HepG2 (cell line): ENCODE results near the gene SAPCD1. TPM values are rescaled to one million over a fixed set of nuclear protein-coding genes. Genes with fewer than 3 reads are reported as not detected.

Experiments used
- ARID2 ChIP-seq: sonication (generic); formaldehyde crosslinking; IDR thresholded peaks from 2 replicates; pipeline ENCODE4 v1.8.1; 2022; ENCODE audit warnings: mild to moderate bottlenecking, missing genetic modification reagents, borderline replicate concordance
- EEA1 ChIP-seq: sonication (generic); formaldehyde crosslinking; IDR thresholded peaks from 2 replicates; pipeline ENCODE4 v1.5.1; 2020; ENCODE audit warnings: mild to moderate bottlenecking, missing genetic modification reagents, borderline replicate concordance
- IRF1 ChIP-seq: sonication (generic); formaldehyde crosslinking; IDR thresholded peaks from 2 replicates; pipeline ENCODE4 v1.4.0; 2020; ENCODE audit warnings: low read depth, mild to moderate bottlenecking, missing genetic modification reagents
- JUNB ChIP-seq: sonication (generic); formaldehyde crosslinking; IDR thresholded peaks from 2 replicates; pipeline ENCODE4 v1.8.0; 2022; ENCODE audit warnings: missing genetic modification reagents, mild to moderate bottlenecking, borderline replicate concordance
- MIXL1 ChIP-seq: IDR thresholded peaks from 2 replicates; pipeline ENCODE4 v1.6.1; 2016
- NCOA5 ChIP-seq: sonication (generic); formaldehyde crosslinking; IDR thresholded peaks from 2 replicates; pipeline ENCODE4 v1.4.0; 2020; ENCODE audit warnings: missing genetic modification reagents
- NFE2L2 ChIP-seq: fragments of 150-350 bp; IDR thresholded peaks from 2 replicates; pipeline ENCODE4 v1.6.1; 2014; ENCODE audit warnings: low read length
- NONO ChIP-seq, 2 experiments: fragments of 450-650 bp in 1 of 2; sonication (generic) in 1 of 2; formaldehyde crosslinking in 1 of 2; IDR thresholded peaks in 1 of 2; conservative IDR thresholded peaks in 1 of 2; 2 replicates each; pipeline versions ENCODE4 v1.6.1 to v1.8.0; 2017 to 2022; ENCODE audit warnings: mild to moderate bottlenecking in 1 of 2, missing genetic modification reagents in 1 of 2, moderate library complexity in 1 of 2
- RBM22 ChIP-seq: fragments of 200-400 bp; formaldehyde crosslinking; optimal IDR thresholded peaks from 2 replicates; pipeline ENCODE3; 2017; ENCODE audit warnings: mild to moderate bottlenecking, low read length, moderate library complexity
- RXRA ChIP-seq: sonication (generic); formaldehyde crosslinking; IDR thresholded peaks from 2 replicates; pipeline ENCODE4 v1.5.1; 2020; ENCODE audit warnings: missing genetic modification reagents
- ZBTB40 ChIP-seq, 2 experiments: fragments of 450-650 bp in 1 of 2; sonication (generic) in 1 of 2; formaldehyde crosslinking in 1 of 2; IDR thresholded peaks; 2 replicates each; pipeline versions ENCODE4 v1.6.1 to v1.8.0; 2016 to 2022; ENCODE audit warnings: antibody characterized with exemption in 1 of 2, mild to moderate bottlenecking in 1 of 2, missing genetic modification reagents in 1 of 2
- ZBTB42 ChIP-seq: sonication (generic); formaldehyde crosslinking; IDR thresholded peaks from 2 replicates; pipeline ENCODE4 v1.5.0; 2020; ENCODE audit warnings: mild to moderate bottlenecking, missing genetic modification reagents
- ZBTB7B ChIP-seq: sonication (generic); formaldehyde crosslinking; IDR thresholded peaks from 2 replicates; pipeline ENCODE4 v1.4.0; 2020; ENCODE audit warnings: missing genetic modification reagents
- ZNF235 ChIP-seq: sonication (generic); formaldehyde crosslinking; IDR thresholded peaks from 2 replicates; pipeline ENCODE4 v1.8.1; 2023; ENCODE audit warnings: mild to moderate bottlenecking, missing genetic modification reagents, borderline replicate concordance
- ZNF780A ChIP-seq: sonication (generic); formaldehyde crosslinking; IDR thresholded peaks from 2 replicates; pipeline ENCODE4 v1.8.0; 2022; ENCODE audit warnings: mild to moderate bottlenecking, missing genetic modification reagents, moderate library complexity
- polyA plus RNA-seq, 8 experiments: library from polyadenylated mRNA; depleted of rRNA in 3 of 8; stranded (reverse) in 7 of 8; unstranded in 1 of 8; fragments of >200 nt; fragmentation: Illumina TruSeq in 4 of 8; extraction: Trizol in 4 of 8; gene quantifications; 2 replicates each; pipeline versions ENCODE4 v1.2.1 to v1.2.3, GENCODE V29; 2011 to 2016; ENCODE audit warnings: low read depth in 4 of 8, missing spikeins in 1 of 8, mixed read lengths in 1 of 8; ENCODE audit not compliant: insufficient read depth in 1 of 8
- total RNA-seq, 5 experiments: library from RNA; depleted of rRNA; stranded (reverse); fragments of >200 nt; fragmentation: Illumina TruSeq; extraction: Trizol; gene quantifications; 2 replicates each; pipeline ENCODE4 v1.2.3, GENCODE V29; 2016; ENCODE audit warnings: low read depth in 1 of 5
- TF ChIP-seq, protein P1 (sequence below): sonication (generic); formaldehyde crosslinking; IDR thresholded peaks from 2 replicates; pipeline ENCODE4 v1.5.1; 2020; ENCODE audit warnings: mild to moderate bottlenecking, missing genetic modification reagents, borderline replicate concordance

SAPCD1 gene
- total and polyA plus RNA-seq, 2 of the 13 experiments (the other 11 are each of a cell fraction or from before 2014, with no cell fraction given): 2.5 to 3.9 TPM

- TF ChIP-seq ZBTB40 (IDR thresholded peaks at IDR 0.05): no peak
- TF ChIP-seq ZBTB40 (CRISPR knock-in tag; IDR thresholded peaks at IDR 0.05): peak; percentile 67
- no peak for TF ChIP-seq IRF1 (CRISPR knock-in tag)
- TF ChIP-seq NONO (IDR thresholded peaks at IDR 0.05): no peak
- TF ChIP-seq NONO (CRISPR knock-in tag; conservative IDR thresholded peaks at IDR 0.05): peak; percentile 85
- TF ChIP-seq ZBTB7B (CRISPR knock-in tag): peak; percentile 55
- TF ChIP-seq MIXL1 (CRISPR knock-in tag): peak; percentile 38; the same call in 1 of the 2 replicates
- peak; percentile 16; the same call in 1 of the 2 replicates for TF ChIP-seq ARID2 (CRISPR knock-in tag)
- TF ChIP-seq RXRA (CRISPR knock-in tag): peak; percentile 48; the same call in 1 of the 2 replicates
- TF ChIP-seq, protein P1, sequence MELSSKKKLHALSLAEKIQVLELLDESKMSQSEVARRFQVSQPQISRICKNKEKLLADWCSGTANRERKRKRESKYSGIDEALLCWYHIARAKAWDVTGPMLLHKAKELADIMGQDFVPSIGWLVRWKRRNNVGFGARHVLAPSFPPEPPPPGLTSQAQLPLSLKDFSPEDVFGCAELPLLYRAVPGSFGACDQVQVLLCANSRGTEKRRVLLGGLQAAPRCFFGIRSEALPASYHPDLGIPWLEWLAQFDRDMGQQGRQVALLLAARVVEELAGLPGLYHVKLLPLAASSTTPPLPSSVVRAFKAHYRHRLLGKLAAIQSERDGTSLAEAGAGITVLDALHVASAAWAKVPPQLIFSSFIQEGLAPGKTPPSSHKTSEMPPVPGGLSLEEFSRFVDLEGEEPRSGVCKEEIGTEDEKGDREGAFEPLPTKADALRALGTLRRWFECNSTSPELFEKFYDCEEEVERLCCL (CRISPR knock-in tag): peak; percentile 81; the same call in 1 of the 2 replicates
- TF ChIP-seq NFE2L2: peak; percentile 32; the same call in 1 of the 2 replicates
- no peak for TF ChIP-seq RBM22
- 0 out of 2 replicates have a peak, but pooled peaks have one; percentile 86 for TF ChIP-seq ZBTB42 (CRISPR knock-in tag)
- TF ChIP-seq ZNF235 (CRISPR knock-in tag): peak; percentile 84; the same call in 1 of the 2 replicates
- peak; percentile 12; the same call in 1 of the 2 replicates for TF ChIP-seq JUNB (CRISPR knock-in tag)
- TF ChIP-seq NCOA5 (CRISPR knock-in tag): no peak
- no peak for TF ChIP-seq EEA1 (CRISPR knock-in tag)
- peak; percentile 91; the same call in 1 of the 2 replicates for TF ChIP-seq ZNF780A (CRISPR knock-in tag)
Observed at GRCh38 chr6:31736021-31736767, 26.3 kb upstream of the SAPCD1 start, which contains the start of gene CLIC1 (continued).
